ENCODE results near the gene CD99L2.

Gene CD99L2

DNA sequence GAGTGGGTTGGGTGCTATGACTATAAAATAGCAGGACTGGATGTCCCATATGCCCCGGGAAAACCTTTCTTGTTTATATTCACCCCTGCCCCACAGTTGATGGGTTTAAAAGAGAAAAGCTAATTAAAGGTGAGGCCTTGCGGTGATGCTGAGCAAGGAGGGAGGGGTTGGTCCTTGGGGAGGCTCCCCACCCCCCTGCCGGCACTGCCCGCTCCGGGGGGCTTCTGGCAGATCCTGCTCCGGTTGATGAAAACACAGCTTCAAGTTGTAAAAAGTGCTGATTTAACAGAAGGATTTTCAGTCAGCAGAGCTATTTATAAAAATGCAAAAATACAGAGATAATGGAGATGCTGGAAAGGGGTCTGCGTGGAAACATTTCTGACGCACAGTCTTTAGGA lies 136.7 kb downstream of the CD99L2 start:
- no peak for DNase-seq

DNA sequence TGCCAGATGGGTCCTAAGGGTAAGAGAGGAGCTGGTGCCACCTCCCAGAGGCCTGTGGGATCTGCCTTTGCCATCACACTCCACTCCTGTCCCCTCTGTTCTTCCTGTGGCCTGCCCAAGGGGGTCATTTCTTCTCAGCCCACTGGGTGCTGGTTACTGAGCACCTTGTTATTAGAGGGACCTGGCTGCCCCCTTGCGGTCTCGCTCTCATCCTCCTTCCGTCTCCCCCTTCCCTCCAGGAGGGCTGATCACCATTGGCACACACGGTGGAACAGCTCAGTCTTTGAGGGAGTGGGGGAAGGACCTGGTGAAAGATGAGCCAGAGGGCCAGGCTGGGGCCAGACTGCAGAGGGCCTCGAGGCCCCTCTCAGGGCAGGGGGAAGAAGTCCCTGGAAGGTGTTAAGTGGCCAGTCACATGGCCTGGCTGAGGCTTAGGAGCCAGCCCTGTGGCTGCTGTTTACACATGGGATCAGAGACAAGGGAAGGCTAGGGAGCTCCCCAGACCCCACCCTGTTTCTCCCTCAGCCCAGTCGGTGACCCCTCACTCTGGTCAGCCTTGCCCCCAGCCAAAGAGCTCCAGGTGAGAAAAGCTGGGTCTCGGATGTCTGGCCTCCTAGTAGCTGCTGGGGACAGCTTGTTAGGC lies 137.2 kb downstream of the CD99L2 start:
- no peak for DNase-seq

DNA sequence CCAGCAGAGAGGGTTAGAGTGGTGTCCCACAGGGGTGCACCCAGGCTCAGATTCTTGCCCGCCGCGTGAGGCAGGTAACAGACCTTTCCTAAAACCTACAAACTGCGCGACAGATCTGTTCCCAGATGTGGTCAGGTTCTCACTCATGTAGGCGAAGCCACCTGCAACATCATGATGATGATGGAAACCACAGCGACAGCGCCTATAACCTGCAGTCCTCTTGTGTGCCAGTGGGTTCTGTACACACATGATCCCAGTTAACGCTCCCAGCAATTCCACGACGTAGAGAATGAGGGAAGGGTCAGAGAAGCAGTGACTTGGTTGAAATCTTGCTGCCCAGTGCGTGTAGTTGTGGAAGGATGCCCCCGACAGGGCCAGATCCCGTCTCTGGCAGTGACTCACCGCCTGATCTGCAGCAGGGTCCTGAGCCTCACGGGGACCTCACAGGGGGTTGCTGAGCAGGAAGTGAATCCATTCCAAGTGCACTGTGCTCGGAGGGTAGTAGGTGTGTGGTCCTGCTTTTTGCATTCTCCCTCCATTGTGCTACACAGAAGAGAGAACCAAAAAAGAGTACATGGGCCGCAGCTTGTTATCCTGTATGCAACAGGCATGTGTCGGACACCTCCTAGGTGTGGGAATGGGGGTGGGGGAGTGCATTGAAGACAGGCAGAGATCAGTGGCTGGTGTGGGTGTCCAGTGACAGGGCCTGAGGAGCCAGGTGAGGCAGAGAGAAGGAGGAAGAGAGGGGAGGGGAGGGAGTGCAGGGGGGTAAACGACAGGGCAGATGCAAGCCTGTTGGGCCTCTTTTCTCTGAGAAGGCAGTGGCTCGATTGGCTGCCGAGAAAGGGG lies 138.7 kb downstream of the CD99L2 start:
- DNase-seq, result no peak

DNA sequence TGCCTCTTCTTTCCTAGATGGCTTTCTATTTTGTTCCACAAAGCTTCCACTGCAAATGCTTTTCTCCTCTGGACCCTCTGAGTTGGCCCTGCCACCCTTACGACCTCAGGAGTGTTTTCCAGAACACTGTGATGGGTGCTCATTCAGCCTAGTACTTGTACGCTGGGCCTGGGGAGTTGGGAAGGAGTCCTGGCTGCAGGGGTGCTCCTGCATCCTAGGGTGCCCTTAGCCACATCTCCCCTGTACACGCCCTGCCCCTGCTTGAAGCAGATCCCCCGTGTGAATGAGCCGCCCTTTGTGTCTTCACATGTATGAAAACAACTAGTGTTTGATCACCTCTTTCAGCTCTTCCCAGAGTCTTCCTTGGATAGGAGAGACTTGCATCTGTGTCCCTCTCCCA lies 141.1 kb downstream of the CD99L2 start:
- no peak for DNase-seq

DNA sequence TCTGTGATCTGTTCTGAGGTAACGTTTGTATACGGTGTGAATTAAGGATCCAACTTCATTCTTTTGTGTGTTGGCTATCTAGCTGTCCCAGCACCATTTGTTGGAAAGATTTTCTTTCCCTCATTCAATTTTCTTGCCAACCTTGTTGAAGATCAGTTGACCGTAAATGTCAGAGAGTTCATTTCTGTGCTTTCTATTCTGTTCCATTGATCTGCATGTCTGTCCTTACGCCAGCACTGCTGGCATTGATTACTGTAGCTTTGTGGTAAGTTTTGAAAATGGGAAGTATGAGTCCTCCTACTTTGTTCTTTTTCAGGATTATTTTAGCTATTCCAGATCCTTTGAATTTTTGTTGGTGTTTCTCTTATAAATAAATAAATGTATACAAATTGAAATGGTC lies 144.5 kb downstream of the CD99L2 start:
- no peak for DNase-seq

DNA sequence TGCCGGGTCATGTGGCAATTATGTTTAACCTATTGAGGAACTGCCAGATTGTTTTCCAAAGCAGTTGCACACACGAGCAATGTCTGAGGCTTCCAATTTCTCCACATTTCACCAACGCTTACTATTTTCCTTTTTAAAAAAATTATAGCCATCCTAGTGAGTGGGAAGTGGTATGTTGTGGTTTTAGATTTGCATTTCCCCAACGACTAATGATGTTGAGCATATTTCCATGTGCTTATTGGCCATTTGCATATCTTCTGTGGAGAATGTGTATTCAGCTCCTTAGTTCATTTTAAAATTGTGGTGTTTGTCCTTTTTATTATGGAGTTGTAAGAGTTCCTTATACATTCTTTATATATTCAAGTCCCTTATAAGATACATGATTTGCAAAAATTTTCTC lies 145.1 kb downstream of the CD99L2 start:
- no peak for DNase-seq

DNA sequence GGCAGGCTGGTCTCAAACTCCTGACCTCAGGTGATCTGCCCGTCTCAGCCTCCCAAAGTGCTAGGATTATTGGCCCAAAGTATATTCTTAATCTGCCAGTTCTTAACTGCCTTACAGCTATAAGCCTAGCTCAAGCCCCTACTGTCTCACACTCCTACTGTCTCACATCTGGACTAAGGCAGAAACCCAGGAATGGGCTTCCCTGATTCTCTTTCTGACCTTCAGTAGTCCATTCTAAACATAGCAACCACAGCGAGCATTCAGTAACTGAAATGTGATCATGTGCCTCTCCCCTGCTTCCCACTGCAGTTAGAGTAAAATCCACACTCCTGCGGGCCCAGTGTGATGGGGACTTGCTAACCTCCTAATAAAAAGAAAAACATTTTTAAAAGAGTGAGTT lies 146.3 kb downstream of the CD99L2 start:
- DNase-seq, result no peak

DNA sequence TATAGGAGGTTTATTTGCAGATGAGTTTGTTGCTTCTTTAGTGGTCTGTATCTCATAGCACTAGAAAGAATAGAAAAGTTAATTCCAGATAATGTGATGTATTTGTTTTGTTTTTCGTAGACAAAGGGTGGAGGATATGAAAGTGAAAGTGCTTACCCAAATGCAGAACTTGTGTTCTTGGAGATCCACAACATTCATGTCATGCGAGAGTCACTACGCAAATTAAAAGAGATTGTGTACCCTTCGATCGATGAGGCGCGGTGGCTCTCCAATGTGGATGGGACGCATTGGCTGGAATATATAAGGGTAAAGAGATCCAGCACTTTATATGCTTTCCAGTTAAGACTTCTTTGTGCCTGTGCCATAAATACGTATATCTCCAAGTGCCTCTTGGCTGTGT lies 162.0 kb downstream of the CD99L2 start:
- no peak for DNase-seq

DNA sequence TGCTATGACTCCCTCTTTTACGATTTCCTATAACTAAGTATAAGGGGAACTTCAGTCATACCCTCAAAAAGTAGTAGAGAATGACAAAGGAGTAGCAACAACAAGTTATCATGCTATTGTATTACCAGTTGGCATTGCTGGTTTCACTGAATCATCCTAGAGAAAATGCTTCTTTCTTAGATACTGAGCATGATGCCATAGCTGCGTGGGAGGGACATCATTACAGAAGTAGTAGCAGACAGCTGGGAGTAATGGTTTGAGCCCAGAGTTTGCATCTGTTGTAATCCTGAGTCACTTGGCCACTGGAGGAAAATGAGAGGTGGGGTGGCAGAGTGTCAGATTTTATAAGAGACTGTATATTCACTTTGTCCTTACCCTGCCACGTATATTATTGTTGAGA lies 166.7 kb downstream of the CD99L2 start:
- no peak for DNase-seq

DNA sequence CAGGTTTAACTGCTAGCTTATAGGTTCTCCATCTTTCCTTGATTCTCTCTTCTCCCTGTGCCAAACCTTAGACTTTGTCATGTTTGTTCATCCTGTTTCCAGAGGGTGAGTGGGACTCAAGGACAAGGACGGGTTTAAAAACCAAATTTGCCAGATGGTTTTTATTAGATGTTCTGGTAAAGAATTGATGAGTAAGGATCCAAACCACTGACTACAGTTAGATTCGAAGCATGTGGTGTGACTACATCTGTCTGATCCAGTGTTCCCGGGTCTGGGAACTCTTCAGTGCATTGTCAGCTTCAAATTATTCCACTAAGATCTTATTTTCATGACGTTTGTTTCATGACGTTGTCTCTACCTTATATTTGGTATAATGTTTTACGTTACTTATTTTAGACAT lies 167.7 kb downstream of the CD99L2 start:
- no peak for DNase-seq

DNA sequence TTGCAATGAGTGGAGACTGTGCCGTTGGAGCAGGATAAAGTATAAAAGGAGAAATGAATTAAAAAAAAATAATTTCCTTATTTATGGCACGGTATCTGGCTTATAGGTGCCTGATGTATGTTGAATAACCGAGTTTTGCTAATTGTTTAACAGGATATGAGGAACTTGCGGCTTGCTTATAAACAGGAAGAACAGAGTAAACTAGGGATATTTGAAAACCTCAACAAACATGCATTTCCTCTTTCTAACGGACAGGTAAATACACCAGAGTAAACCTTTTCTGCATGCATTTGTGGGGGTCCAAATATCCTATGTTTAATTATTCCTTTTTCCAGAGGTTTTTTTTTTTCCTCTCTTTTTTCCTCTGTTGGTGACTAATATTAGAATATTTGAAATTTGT lies 168.5 kb downstream of the CD99L2 start:
- DNase-seq, result no peak

DNA sequence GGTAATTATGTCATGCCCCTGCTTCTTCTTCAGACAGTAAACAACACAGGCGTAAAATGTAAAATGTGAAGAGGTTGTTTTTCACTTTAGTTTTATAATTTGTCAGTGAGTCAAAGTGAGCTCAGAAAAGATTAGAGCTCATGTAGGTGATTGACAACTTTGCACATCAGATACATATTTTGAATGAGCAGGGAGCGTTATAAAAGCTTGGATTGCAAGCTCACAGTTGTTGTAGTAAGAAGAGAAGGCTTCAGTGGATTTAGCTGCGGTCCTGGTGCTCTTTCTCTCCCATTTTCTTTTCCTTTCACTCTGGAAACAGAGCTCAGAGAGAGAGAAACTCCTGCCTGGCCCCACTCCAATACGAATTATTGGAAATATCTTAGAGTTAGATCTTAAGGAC lies 178.8 kb downstream of the CD99L2 start:
- DNase-seq, result no peak

All from NCI-H1930 (cell line).